RWPE1 (cell line): ENCODE measurements around the gene PKIB.
"Not testable (repeated sequence)": the region's sequence is repeated elsewhere in the genome, so short reads cannot be mapped to it uniquely, and the experiment has no call there.

Experiments used
- CTCF ChIA-PET: fragments of 350-600 bp; sonication (Branson Sonifier 250); formaldehyde crosslinking; extraction: SDS; loops from one replicate; lab custom pipeline; 2021; lab: Yijun Ruan, JAX
- POLR2A ChIA-PET: fragments of 400-600 bp; formaldehyde crosslinking; extraction: SDS; loops from one replicate; lab custom pipeline; 2020; ENCODE audit warnings: antibody characterized with exemption; ENCODE audit not compliant: low non-redundant PET; lab: Yijun Ruan, JAX
- DNase-seq: peaks from one replicate; pipeline ENCODE4 v3.0.0; 2012; ENCODE audit warnings: low spot score
- H3K27ac ChIP-seq: fragments of 450-650 bp; 2 replicates; pipeline ENCODE4 v1.5.1; 2017
- CTCF ChIP-seq: fragments of 450-650 bp; conservative IDR thresholded peaks from 2 replicates; pipeline ENCODE4 v1.5.1; 2017; ENCODE audit warnings: low read depth, mild to moderate bottlenecking

PKIB gene

DNA sequence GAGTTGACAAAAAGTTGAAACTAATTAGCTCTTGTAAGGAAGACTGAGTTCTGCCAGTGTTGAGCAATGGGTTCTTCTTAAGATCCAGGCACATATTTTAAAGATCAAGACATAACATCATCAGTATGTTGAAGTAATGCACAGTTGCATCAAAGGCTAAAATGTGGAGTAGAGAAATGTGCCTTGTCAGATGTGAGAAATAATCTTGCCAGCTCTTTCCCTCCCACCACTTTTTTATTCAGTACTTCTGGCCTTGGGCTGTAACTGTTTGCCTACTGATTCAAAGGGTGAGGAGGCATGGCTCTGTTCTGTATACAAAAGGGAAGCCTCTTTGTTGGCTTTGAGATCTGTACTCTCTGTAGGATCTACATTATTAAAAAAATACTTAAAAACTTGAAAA is 13.1 kb downstream of the PKIB start:
- no peak for DNase-seq
- TF ChIP-seq CTCF, result no peak
- ChIA-PET POLR2A (no interaction called here), CTCF (interaction anchor here (0.7 kb wide), 1 partner anchor 35 kb away, joined by 3 read pairs; no protein-coding TSS in a partner anchor)
- no peak overlapping the region for H3K27ac ChIP-seq

DNA sequence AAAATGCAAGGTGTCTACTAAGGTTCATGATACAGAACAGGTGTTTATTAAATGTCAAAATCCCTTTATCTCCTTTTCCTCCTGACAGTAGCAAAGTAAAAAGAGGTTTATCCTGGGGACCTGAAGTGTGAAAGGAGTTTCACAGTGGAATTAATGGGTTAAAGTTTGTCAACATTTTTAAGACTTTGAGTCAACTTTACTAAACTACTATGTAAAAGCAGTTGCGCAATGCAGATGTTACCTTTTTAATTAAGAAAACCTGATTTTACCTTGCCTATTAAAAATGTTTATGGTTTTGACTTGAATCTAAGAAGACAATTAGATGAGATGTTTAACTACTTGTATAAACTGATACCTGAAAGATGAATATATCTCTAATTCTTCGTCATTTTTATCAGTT is 14.6 kb downstream of the PKIB start:
- H3K27ac ChIP-seq, result no peak overlapping the region
- no peak for TF ChIP-seq CTCF
- ChIA-PET POLR2A (no interaction called here), CTCF (interaction anchor here (1.0 kb wide), 1 partner anchor 10 kb away, joined by 4 read pairs; no protein-coding TSS in a partner anchor)
- no peak for DNase-seq

DNA sequence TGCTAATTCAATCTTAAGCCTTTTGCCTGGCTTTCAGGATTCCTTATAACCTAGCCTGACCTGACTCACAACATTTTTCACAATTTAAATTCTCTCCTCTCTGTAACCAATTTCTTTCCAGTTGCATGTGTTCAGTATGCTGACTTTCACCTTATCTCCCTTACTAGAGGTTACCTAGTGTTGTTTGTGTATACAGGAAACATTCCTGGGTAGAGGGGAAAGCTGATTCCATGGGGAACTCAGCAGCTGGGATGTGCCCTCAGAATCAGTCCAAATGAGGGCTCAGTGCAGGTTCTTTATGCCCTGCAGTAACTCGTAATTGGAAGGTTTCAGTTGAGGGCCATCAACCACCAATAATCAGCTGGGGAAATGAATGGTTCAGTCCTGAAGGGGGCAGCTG is 18.5 kb downstream of the PKIB start:
- CTCF ChIA-PET, result no interaction called here
- DNase-seq, result no peak
- POLR2A ChIA-PET, result no interaction called here

DNA sequence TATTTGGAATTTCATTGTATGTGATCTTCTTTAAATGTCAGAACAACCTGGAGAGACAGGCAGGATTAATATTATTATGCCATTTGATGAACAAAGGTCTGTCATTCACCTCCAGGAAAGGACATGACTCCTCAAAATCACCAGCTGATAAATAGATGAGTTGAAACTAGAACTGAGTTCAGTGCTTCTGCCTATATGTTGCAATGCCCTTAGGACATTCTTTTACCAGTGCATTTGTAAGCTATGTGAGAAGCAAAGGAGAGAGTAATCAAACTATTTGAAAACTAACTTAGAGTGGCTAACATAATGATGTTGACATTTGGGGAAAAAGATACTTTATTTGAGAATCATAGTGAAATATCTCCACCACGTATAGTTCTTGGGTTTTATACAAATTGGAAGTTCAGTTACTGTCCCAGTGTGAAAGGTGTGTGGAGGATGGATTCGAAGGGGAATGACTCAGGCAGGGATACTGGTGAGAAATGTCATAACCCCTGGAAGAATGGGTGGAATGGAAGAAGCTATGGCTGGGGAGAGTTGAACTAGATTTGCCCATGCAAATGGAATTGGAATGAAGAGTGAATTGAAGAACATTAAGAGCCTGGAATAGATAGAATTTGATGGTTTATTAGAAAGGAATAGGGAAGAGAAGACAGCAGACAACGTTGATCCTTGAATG is 21.5 kb downstream of the PKIB start:
- POLR2A ChIA-PET, result interaction anchor here (0.7 kb wide), 1 partner anchor 12 kb away, joined by 3 read pairs; no protein-coding TSS in a partner anchor
- no peak for DNase-seq
- H3K27ac ChIP-seq, result no peak overlapping the region
- no peak for TF ChIP-seq CTCF
- CTCF ChIA-PET, result no interaction called here

More for the DNA sequence above, 18.5 kb downstream of the PKIB start:
- H3K27ac ChIP-seq, result no peak overlapping the region
- no peak for TF ChIP-seq CTCF

- no peak for DNase-seq
- ChIA-PET POLR2A (no interaction called here), CTCF (no interaction called here)
- no peak for TF ChIP-seq CTCF
- H3K27ac ChIP-seq, result no peak overlapping the region
Observed at GRCh38 chr6:122640366-122640765, 30.2 kb downstream of the PKIB start.

- CTCF ChIA-PET, result interaction anchor here (0.7 to 0.9 kb wide), 2 partner anchors 32 to 309 kb away, joined by 3 to 5 read pairs; partner anchors contain the start of gene PKIB
- no peak overlapping the region for H3K27ac ChIP-seq
- POLR2A ChIA-PET, result no interaction called here
- no peak for TF ChIP-seq CTCF
- no peak for DNase-seq
Observed at GRCh38 chr6:122641819-122642218, 31.6 kb downstream of the PKIB start.

- DNase-seq, H3K27ac ChIP-seq, POLR2A ChIA-PET: not testable (repeated sequence)
- CTCF ChIA-PET, result interaction anchor here (0.7 kb wide), 1 partner anchor 308 kb away, joined by 5 read pairs; no protein-coding TSS in a partner anchor
Observed at GRCh38 chr6:122642604-122643003, 32.4 kb downstream of the PKIB start.
